Measurements from ENCODE around the gene KCTD10.

DNA sequence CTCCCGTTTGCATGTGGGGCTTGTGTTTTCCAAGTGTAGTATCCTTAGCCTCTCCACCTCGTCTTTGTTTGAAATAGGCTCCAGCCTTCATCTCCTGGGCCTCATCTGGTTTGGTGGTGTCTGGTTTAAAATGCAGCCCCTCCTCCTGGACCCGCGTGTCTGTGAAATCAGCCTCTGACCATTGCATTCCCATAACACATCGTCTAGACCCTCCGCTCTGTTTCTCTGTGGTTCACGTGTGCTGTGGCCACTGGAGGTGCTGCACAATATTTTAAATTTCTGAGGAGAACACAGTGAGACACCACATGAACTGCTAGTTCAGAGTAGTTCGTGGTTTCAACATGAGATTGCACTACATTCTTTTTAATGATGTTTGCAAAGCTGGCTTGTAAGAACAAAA lies 36.0 kb upstream of the KCTD10 start:
- TF ChIP-seq, protein P1, sequence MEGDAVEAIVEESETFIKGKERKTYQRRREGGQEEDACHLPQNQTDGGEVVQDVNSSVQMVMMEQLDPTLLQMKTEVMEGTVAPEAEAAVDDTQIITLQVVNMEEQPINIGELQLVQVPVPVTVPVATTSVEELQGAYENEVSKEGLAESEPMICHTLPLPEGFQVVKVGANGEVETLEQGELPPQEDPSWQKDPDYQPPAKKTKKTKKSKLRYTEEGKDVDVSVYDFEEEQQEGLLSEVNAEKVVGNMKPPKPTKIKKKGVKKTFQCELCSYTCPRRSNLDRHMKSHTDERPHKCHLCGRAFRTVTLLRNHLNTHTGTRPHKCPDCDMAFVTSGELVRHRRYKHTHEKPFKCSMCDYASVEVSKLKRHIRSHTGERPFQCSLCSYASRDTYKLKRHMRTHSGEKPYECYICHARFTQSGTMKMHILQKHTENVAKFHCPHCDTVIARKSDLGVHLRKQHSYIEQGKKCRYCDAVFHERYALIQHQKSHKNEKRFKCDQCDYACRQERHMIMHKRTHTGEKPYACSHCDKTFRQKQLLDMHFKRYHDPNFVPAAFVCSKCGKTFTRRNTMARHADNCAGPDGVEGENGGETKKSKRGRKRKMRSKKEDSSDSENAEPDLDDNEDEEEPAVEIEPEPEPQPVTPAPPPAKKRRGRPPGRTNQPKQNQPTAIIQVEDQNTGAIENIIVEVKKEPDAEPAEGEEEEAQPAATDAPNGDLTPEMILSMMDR (IDR thresholded peaks at IDR 0.05; ENCODE audit: low read depth, low read length), result no peak
- no peak for TF ChIP-seq POLR2A (IDR thresholded peaks at IDR 0.05; ENCODE audit: extremely low read depth, insufficient read length)
